Tibial nerve (tissue), 4 donors: Measurements from ENCODE around the gene DDX23. TPM values are rescaled to one million over a fixed set of nuclear protein-coding genes. Genes with fewer than 3 reads are reported as not detected.

Experiments used
- DNase-seq, 2 donors: peaks; one replicate each; pipeline ENCODE4 v3.0.0-alpha.2; 2019; ENCODE audit warnings: low spot score in 2 of 2
- H3K27ac ChIP-seq, 4 donors: fragments of 200-600 bp; sonication (generic) in 3 of 4; one replicate each; pipeline ENCODE4 v1.5.1; 2017 to 2019; ENCODE audit warnings: mild to moderate bottlenecking in 1 of 4
- H3K27me3 ChIP-seq, 2 donors: fragments of 200-600 bp; sonication (generic) in 1 of 2; one replicate each; pipeline versions ENCODE4 v1.5.1 to v1.6.0; 2017 to 2019
- H3K36me3 ChIP-seq, 3 donors: fragments of 200-600 bp; sonication (generic); one replicate each; pipeline ENCODE4 v1.5.1; 2018 to 2019
- H3K4me1 ChIP-seq, 4 donors: fragments of 200-600 bp; sonication (generic) in 3 of 4; one replicate each; pipeline ENCODE4 v1.5.1; 2017 to 2019
- H3K4me3 ChIP-seq, 4 donors: fragments of 200-600 bp; sonication (generic) in 3 of 4; one replicate each; pipeline ENCODE4 v1.5.1; 2017 to 2019; ENCODE audit warnings: mild to moderate bottlenecking in 1 of 4, moderate library complexity in 1 of 4
- H3K9me3 ChIP-seq, 4 donors: fragments of 200-600 bp; sonication (generic) in 3 of 4; one replicate each; pipeline ENCODE4 v1.5.1; 2017 to 2019
- EP300 ChIP-seq, 2 donors: sonication (generic); formaldehyde crosslinking; IDR thresholded peaks; one replicate each; pipeline ENCODE4 v1.6.1; 2017; ENCODE audit warnings: antibody characterized with exemption in 2 of 2, mild to moderate bottlenecking in 1 of 2
- POLR2A ChIP-seq, 2 donors: fragments of 450-650 bp; IDR thresholded peaks; one replicate each; pipeline ENCODE4 v1.6.1; 2017; ENCODE audit warnings: antibody characterized with exemption in 2 of 2, mild to moderate bottlenecking in 2 of 2, moderate library complexity in 2 of 2
- WGBS, 2 donors: methylation state at CpG; one replicate each; pipeline ENCODE4 v1.1.5; 2018; 5-methylcytosine and 5-hydroxymethylcytosine counted together
- total RNA-seq, 4 donors: library from RNA; depleted of rRNA; stranded (reverse); fragments of >200 nt; gene quantifications; one replicate each; pipeline ENCODE4 v1.1.0, GENCODE V29; 2016
- TF ChIP-seq, protein P1 (sequence below), 5 experiments: fragments of 200-600 bp in 3 of 5; fragments of 450-650 bp in 2 of 5; sonication (generic) in 3 of 5; IDR thresholded peaks; one replicate each; pipeline ENCODE4 v1.5.1; 2016 to 2019; ENCODE audit warnings: antibody characterized with exemption in 5 of 5, mild to moderate bottlenecking in 3 of 5, moderate library complexity in 2 of 5

Gene DDX23
- total RNA-seq, 4 donors from 2014 or later = 40.9 to 73.7 (median 49.8) TPM

GRCh38 chr12:48838048-48838447 lies 13.9 kb downstream of the DDX23 start:
- no peaks in the 10 kb centered on the region for H3K27me3 ChIP-seq
- no peaks in the 10 kb centered on the region for H3K9me3 ChIP-seq
- no peak overlapping the region for H3K4me3 ChIP-seq
- no peak for DNase-seq
- no peak overlapping the region for H3K27ac ChIP-seq
- TF ChIP-seq, protein P1, sequence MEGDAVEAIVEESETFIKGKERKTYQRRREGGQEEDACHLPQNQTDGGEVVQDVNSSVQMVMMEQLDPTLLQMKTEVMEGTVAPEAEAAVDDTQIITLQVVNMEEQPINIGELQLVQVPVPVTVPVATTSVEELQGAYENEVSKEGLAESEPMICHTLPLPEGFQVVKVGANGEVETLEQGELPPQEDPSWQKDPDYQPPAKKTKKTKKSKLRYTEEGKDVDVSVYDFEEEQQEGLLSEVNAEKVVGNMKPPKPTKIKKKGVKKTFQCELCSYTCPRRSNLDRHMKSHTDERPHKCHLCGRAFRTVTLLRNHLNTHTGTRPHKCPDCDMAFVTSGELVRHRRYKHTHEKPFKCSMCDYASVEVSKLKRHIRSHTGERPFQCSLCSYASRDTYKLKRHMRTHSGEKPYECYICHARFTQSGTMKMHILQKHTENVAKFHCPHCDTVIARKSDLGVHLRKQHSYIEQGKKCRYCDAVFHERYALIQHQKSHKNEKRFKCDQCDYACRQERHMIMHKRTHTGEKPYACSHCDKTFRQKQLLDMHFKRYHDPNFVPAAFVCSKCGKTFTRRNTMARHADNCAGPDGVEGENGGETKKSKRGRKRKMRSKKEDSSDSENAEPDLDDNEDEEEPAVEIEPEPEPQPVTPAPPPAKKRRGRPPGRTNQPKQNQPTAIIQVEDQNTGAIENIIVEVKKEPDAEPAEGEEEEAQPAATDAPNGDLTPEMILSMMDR (IDR thresholded peaks at IDR 0.05) = no peak
- TF ChIP-seq EP300 (IDR thresholded peaks at IDR 0.05) = no peak
- TF ChIP-seq POLR2A (IDR thresholded peaks at IDR 0.05) = no peak
- peaks cover 5 to 92% (median 56%) of the 10 kb centered on the region in 3 donors for H3K36me3 ChIP-seq
- no peaks in the 10 kb centered on the region for H3K4me1 ChIP-seq
- 79 to 90% methylated on average over 4 of the region's 4 CpGs for WGBS, 2 donors

- Histone ChIP-seq H3K4me1 (no peaks in the 10 kb centered on the region), H3K4me3 (no peak overlapping the region), H3K27me3 (no peaks in the 10 kb centered on the region), H3K27ac (no peak overlapping the region), H3K36me3 (peaks cover 8 to 100% (median 76%) of the 10 kb centered on the region in 3 donors), H3K9me3 (no peaks in the 10 kb centered on the region)
- WGBS, 2 donors = 88 to 89% methylated on average over 12 of the region's 12 CpGs
- no peak for DNase-seq
- TF ChIP-seq, protein P1 (IDR thresholded peaks at IDR 0.05) = no peak
- no peak for TF ChIP-seq EP300 (IDR thresholded peaks at IDR 0.05)
- TF ChIP-seq POLR2A (IDR thresholded peaks at IDR 0.05) = no peak
Measured at GRCh38 chr12:48832321-48833060, 19.5 kb downstream of the DDX23 start.

- no peak for DNase-seq
- H3K9me3 ChIP-seq = no peaks in the 10 kb centered on the region
- H3K4me3 ChIP-seq = no peak overlapping the region
- TF ChIP-seq EP300 (IDR thresholded peaks at IDR 0.05) (no peak), POLR2A (IDR thresholded peaks at IDR 0.05) (no peak)
- TF ChIP-seq, protein P1 (IDR thresholded peaks at IDR 0.05) = no peak
- WGBS, 2 donors = 80 to 81% methylated on average over 6 of the region's 6 CpGs
- H3K27me3 ChIP-seq = no peaks in the 10 kb centered on the region
- no peak overlapping the region for H3K27ac ChIP-seq
- H3K36me3 ChIP-seq = peaks cover 8 to 100% (median 65%) of the 10 kb centered on the region in 3 donors
- H3K4me1 ChIP-seq = no peaks in the 10 kb centered on the region
Measured at GRCh38 chr12:48831257-48831656, 20.7 kb downstream of the DDX23 start.

DNA sequence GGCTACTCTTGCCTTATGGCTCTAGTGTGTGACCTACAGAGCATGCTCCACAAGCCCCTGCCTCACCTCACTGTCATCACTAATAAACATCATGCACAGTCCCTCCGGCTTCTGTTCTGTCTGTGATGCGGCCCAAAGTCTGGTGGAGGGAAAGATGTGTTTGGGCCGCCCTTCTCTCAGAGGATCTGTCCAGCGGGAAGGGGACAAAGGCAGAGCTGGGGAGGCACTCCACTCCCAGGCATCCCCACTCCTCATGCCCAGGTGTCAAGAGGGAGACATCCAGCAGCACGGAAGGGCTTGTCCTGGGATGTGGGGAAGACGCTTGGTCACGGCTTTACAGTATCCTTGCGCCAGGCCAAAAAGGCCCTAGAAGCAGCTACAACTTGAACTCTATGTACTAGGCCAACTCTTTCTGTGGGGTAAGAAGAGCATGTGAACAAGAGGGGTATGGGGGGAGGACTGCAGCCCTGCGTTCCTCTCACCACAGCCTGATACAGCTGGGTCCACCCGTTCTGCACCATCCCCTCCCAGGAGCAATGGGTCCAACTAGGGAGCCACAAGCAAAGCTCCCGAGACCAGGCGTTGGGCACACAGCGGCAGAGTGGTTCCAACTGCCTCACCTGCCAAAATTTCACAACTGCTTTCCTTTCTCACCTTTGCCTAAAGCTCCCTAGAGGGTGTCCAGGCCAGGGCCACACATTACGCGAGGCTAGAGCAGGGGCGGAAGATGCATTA lies 23.0 kb downstream of the DDX23 start:
- no peaks in the 10 kb centered on the region for H3K27me3 ChIP-seq
- WGBS, 2 donors = 84 to 91% methylated on average over 15 to 16 of the region's 16 CpGs
- peaks cover 3 to 100% (median 45%) of the 10 kb centered on the region in 3 donors for H3K36me3 ChIP-seq
- H3K4me1 ChIP-seq = no peaks in the 10 kb centered on the region
- DNase-seq = no peak
- no peaks in the 10 kb centered on the region for H3K9me3 ChIP-seq
- H3K4me3 ChIP-seq = no peak overlapping the region
- TF ChIP-seq, protein P1 (IDR thresholded peaks at IDR 0.05) = no peak
- no peak overlapping the region for H3K27ac ChIP-seq

DNA sequence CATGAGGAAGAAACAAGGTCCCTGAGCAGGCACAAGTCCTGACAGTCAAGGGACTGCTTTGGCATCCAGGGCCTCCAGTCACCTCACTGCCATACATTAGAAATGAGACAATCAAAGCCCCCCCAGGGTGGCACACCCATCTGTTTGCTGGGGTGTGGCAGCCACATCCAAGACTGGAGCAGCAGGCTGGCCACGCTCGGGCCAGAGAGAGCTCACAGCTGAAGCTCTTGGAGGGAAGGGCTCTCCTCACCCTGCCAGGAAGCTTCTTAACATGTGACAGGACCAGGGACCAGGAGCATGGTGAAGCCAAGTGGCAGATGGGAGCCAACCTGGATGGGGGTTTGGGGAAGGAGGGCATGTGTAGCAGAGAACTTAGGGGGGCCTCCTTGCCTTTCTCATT lies 23.7 kb downstream of the DDX23 start:
- H3K36me3 ChIP-seq = peaks cover 3 to 97% (median 41%) of the 10 kb centered on the region in 3 donors
- H3K9me3 ChIP-seq = no peaks in the 10 kb centered on the region
- H3K4me1 ChIP-seq = no peaks in the 10 kb centered on the region
- H3K27me3 ChIP-seq = no peaks in the 10 kb centered on the region
- TF ChIP-seq, protein P1 (IDR thresholded peaks at IDR 0.05) = no peak
- TF ChIP-seq POLR2A (IDR thresholded peaks at IDR 0.05) (no peak), EP300 (IDR thresholded peaks at IDR 0.05) (no peak)
- 44 to 80% methylated on average over 2 of the region's 2 CpGs for WGBS, 2 donors
- no peak overlapping the region for H3K27ac ChIP-seq
- H3K4me3 ChIP-seq = no peak overlapping the region
- DNase-seq = no peak
